ENCODE data around the gene RSRC1. TPM values are rescaled to one million over a fixed set of nuclear protein-coding genes. Genes with fewer than 3 reads are reported as not detected.

RSRC1 gene
- total RNA-seq, 2 experiments from 2014 or later, result 76.3 to 78.1 TPM

DNA sequence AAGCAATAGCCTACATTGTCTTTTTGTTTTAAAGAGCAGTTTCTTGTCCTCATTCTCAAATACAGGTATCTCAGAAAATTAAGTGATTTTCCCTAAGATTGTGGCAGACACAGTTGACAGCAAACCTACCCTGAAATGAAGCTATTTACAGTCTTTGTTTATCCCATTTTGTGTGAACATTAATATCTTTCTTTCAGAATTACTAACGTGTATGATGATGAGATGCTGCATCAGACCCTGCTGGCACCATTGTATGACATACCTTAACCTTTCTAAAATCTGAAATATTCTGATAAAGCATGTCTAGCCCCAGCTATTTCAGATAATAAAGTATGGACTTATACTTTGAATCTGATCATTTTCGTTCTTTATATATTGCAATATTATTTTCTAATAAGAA, 185.9 kb downstream of the RSRC1 start:
- CTCF ChIA-PET (ENCODE audit: unreplicated experiment), result no interaction called here
- no peak for TF ChIP-seq EZH2phosphoT487 (IDR thresholded peaks at IDR 0.05; ENCODE audit: borderline replicate concordance, low read depth, low read length)
- TF ChIP-seq CTCF (conservative IDR thresholded peaks at IDR 0.05; ENCODE audit: low read length), result no peak
- intact Hi-C loops (cut with micrococcal nuclease; ENCODE audit: unreplicated experiment), result no loop called here

DNA sequence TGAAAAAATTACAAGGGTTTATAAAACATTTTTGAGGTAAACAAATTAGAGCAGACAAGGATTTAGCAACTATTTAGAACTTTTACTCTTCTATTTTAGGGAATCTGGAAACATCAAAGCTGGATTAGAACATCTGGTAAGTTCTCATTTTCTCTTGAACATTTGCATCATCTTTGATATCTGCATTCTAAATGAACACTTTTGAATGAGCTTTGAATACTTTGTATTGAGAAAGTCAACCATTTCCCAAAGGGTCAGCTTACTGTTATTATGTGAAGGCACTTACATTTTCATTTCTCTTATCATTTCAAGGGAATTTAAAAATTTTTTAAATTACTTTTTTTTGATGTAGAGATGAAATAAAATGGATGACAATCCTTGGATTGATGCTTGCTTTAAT, 188.1 kb downstream of the RSRC1 start:
- H3K79me2 ChIP-seq (ENCODE audit: insufficient read depth, low read depth, low read length), result no peaks in the 10 kb centered on the region
- CTCF ChIA-PET (ENCODE audit: unreplicated experiment), result no interaction called here
- no peaks in the 10 kb centered on the region for H3K36me3 ChIP-seq (ENCODE audit: insufficient read depth, low read length)
- BruUV-seq (replicated peaks), result no TSS peak
- intact Hi-C loops (cut with micrococcal nuclease; ENCODE audit: unreplicated experiment), result no loop called here
- no peaks in the 10 kb centered on the region for H3K9me2 ChIP-seq (ENCODE audit: insufficient read depth, low read length)
- POLR2A ChIA-PET, result interaction anchor here (0.6 to 1.8 kb wide), 4 partner anchors 8 to 226 kb away, joined by 3 to 6 read pairs (median 3); no protein-coding TSS in a partner anchor
- no peaks in the 10 kb centered on the region for H3K9me3 ChIP-seq (ENCODE audit: low read length)
- no peaks in the 10 kb centered on the region for H4K20me1 ChIP-seq (ENCODE audit: insufficient read depth, low read length)
- DNase-seq (ENCODE audit: low spot score), result no peak
- H3K4me2 ChIP-seq (ENCODE audit: low read length), result no peak overlapping the region
- TF ChIP-seq CTCF (conservative IDR thresholded peaks at IDR 0.05; ENCODE audit: low read length), result no peak
- TF ChIP-seq EZH2phosphoT487 (IDR thresholded peaks at IDR 0.05; ENCODE audit: borderline replicate concordance, low read depth, low read length), result no peak
- H3K27ac ChIP-seq (ENCODE audit: low read depth, low read length, poor library complexity, severe bottlenecking), result no peak overlapping the region
- no peak overlapping the region for H2AFZ ChIP-seq (ENCODE audit: low read length)
- H3K4me3 ChIP-seq (ENCODE audit: low read depth, low read length, poor library complexity, severe bottlenecking), result no peak overlapping the region
- no peaks in the 10 kb centered on the region for H3K4me1 ChIP-seq (ENCODE audit: insufficient read depth, low read length, poor library complexity, severe bottlenecking)

More for the DNA sequence above, 185.9 kb downstream of the RSRC1 start:
- H4K20me1 ChIP-seq (ENCODE audit: insufficient read depth, low read length), result no peaks in the 10 kb centered on the region
- H2AFZ ChIP-seq (ENCODE audit: low read length), result no peak overlapping the region
- no peak for DNase-seq (ENCODE audit: low spot score)
- no peak overlapping the region for H3K4me3 ChIP-seq (ENCODE audit: low read depth, low read length, poor library complexity, severe bottlenecking)
- no peaks in the 10 kb centered on the region for H3K36me3 ChIP-seq (ENCODE audit: insufficient read depth, low read length)
- no peak overlapping the region for H3K27ac ChIP-seq (ENCODE audit: low read depth, low read length, poor library complexity, severe bottlenecking)
- no peak overlapping the region for H3K4me2 ChIP-seq (ENCODE audit: low read length)
- POLR2A ChIA-PET, result no interaction called here
- BruUV-seq (replicated peaks), result no TSS peak
- no peaks in the 10 kb centered on the region for H3K9me2 ChIP-seq (ENCODE audit: insufficient read depth, low read length)
- H3K9me3 ChIP-seq (ENCODE audit: low read length), result no peaks in the 10 kb centered on the region
- H3K4me1 ChIP-seq (ENCODE audit: insufficient read depth, low read length, poor library complexity, severe bottlenecking), result no peaks in the 10 kb centered on the region
- no peaks in the 10 kb centered on the region for H3K79me2 ChIP-seq (ENCODE audit: insufficient read depth, low read depth, low read length)

DNA sequence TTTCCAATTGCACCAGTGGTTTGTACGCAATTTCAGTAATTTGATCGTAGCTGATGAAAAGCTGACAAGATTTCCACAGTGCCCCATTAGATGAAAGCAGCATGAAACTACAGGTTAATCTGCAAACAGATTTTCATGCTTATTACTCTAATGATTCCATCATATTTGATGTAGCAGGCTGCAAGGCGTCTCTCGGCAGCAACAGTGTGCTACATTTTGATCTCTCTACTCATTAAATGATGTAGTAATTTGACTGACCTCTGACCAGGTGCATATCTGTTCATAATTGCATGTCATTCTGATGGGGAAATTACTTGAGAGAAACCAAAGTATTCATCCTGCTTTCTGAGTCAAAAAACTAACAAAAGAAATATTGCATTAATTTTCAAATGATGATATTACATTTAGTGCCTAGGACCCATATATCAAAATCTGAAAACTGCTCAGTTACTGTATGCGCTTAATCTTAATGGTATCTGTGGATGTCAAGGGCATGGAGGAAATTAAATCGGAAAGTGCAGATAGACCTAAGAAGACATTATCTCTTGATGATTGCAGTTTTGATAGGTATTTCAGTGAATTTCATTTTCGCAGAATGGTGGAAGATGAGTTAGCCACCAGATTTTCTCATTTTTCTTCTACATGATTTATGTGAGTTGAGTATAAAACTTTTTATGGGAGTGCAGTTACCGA, 198.5 kb downstream of the RSRC1 start:
- no peaks in the 10 kb centered on the region for H3K4me1 ChIP-seq (ENCODE audit: insufficient read depth, low read length, poor library complexity, severe bottlenecking)
- no peak overlapping the region for H3K27ac ChIP-seq (ENCODE audit: low read depth, low read length, poor library complexity, severe bottlenecking)
- intact Hi-C loops (cut with micrococcal nuclease; ENCODE audit: unreplicated experiment), result no loop called here
- no peaks in the 10 kb centered on the region for H3K9me2 ChIP-seq (ENCODE audit: insufficient read depth, low read length)
- no peak overlapping the region for H3K4me2 ChIP-seq (ENCODE audit: low read length)
- H3K36me3 ChIP-seq (ENCODE audit: insufficient read depth, low read length), result no peaks in the 10 kb centered on the region
- no peaks in the 10 kb centered on the region for H3K9me3 ChIP-seq (ENCODE audit: low read length)
- no peaks in the 10 kb centered on the region for H4K20me1 ChIP-seq (ENCODE audit: insufficient read depth, low read length)
- H3K4me3 ChIP-seq (ENCODE audit: low read depth, low read length, poor library complexity, severe bottlenecking), result no peak overlapping the region
- H2AFZ ChIP-seq (ENCODE audit: low read length), result no peak overlapping the region
- ChIA-PET POLR2A (interaction anchor here (0.6 to 1.5 kb wide), 4 partner anchors 9 to 95 kb away, joined by 3 read pairs; no protein-coding TSS in a partner anchor), CTCF (ENCODE audit: unreplicated experiment) (no interaction called here)
- TF ChIP-seq CTCF (conservative IDR thresholded peaks at IDR 0.05; ENCODE audit: low read length) (no peak), EZH2phosphoT487 (IDR thresholded peaks at IDR 0.05; ENCODE audit: borderline replicate concordance, low read depth, low read length) (no peak)
- BruUV-seq (replicated peaks), result no TSS peak
- no peaks in the 10 kb centered on the region for H3K79me2 ChIP-seq (ENCODE audit: insufficient read depth, low read depth, low read length)
- no peak for DNase-seq (ENCODE audit: low spot score)
